ENCODE measurements around the gene PDIK1L.

Gene PDIK1L

DNA sequence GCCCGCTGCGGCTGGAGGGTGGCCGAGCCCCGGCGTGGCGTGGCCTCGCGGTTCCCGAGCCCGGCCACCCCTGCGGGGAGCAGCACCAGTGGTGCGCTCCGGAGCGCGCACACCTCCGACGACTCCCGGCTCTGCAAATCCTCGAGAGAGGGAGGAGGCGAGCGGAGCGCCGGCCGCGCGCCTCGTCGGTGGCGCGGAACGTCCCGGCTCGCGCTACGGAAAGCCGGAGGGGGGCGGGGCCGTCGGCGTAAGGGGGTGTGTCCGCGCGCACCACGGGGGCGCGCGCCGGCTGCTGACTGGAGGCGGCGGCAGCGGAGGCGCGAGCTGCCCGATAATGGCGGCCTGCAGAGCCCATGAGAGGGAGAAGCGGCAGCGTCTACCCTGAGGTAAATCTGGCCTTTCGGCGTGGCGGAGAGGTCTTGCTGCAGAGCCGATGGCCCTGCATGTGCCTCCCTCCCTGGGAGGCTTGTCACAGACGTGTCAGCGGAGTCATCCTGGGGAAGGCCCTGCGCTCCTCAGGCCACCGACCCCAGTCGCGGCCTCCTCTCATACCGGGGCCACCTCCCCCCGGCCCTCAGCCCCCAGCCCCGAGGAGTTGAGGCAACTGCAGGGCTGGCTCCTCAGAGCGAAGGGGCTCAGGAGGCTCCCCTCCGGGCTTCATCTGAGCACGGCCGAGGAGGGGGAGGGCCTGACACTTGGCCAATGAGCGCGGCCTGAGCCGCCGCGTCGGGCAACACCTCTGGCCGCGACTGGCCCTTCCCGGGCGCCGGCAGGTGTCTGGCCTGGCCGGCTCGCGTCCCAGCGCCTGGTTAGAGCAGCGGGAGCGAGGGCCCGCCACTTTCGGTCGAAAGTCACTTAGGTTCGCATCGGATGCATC is at the start of gene PDIK1L:
PDIK1L (plus strand) TSS at position 295 of the 877 bp plus-strand sequence. CDS start 2,485 bp downstream, outside the sequence.
- peak; percentile 93 for DNase-seq (ENCODE audit: low read depth)

- no peak for DNase-seq (ENCODE audit: low read depth)
These were observed 47.1 kb upstream of the PDIK1L start for GRCh38 chr1:26064553-26064952.

GRCh38 chr1:26066160-26066559 is 45.5 kb upstream of the PDIK1L start:
- DNase-seq (ENCODE audit: low read depth) = no peak

GRCh38 chr1:26066857-26067256 is 44.8 kb upstream of the PDIK1L start:
- DNase-seq (ENCODE audit: low read depth) = no peak

DNA sequence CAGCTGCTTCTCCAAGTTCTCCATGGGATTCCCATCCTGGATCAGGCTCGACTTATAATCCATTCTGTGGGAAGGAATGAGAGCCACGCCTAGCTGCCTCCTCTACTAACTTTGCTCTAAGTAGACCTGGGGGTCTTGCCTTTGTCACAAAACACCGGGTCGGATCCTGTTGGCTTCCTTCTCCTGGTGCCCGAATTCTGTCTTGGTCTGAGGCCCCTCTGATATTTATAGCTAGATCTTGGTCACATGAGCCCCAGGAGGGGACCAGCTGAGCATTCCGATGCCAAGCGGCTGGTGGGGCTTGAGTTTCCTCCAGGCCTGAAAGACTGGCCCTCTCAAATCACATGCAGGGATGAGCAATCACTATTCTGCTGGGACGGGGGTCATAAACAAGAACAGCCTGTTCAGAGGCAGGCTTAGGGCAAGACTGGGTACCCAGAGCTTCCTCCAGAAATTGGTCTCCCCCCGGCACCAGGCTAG is 44.2 kb upstream of the PDIK1L start, which contains the start of gene TRIM63:
TRIM63 (minus strand) TSS at position 199 of the 480 bp plus-strand sequence; CDS start at position 63, 136 bp downstream.
- no peak for DNase-seq (ENCODE audit: low read depth)

- no peak for DNase-seq (ENCODE audit: low read depth)
These were observed 41.7 kb upstream of the PDIK1L start for GRCh38 chr1:26069941-26070295.

- DNase-seq (ENCODE audit: low read depth) = no peak
These were observed 41.2 kb upstream of the PDIK1L start for GRCh38 chr1:26070296-26070962.

- no peak for DNase-seq (ENCODE audit: low read depth)
These were observed 40.7 kb upstream of the PDIK1L start for GRCh38 chr1:26070963-26071342.

GRCh38 chr1:26072305-26072704 is 39.3 kb upstream of the PDIK1L start:
- DNase-seq (ENCODE audit: low read depth) = no peak

- no peak for DNase-seq (ENCODE audit: low read depth)
These were observed 36.0 kb upstream of the PDIK1L start for GRCh38 chr1:26075421-26076144.

DNA sequence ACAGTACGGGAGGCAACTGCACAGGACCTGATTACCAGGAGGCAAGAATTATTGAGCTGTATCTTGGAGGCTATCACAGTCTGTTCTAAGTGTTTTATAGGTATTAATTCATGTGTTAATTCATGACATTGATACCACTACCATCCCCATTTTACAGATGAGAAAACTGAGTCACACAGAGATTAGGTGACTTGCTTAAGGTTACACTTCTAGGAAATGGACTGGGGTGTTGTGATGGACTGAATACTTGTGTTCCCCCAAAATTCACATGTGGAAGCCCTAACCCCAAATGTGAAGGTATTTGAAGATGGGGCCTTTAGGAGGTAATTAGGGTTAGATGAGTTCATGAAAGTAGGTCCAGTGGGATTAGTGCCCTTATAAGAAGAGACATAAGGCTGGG is 34.1 kb upstream of the PDIK1L start:
- no peak for DNase-seq (ENCODE audit: low read depth)

- no peak for DNase-seq (ENCODE audit: low read depth)
These were observed 33.1 kb upstream of the PDIK1L start for GRCh38 chr1:26078286-26079177.

DNA sequence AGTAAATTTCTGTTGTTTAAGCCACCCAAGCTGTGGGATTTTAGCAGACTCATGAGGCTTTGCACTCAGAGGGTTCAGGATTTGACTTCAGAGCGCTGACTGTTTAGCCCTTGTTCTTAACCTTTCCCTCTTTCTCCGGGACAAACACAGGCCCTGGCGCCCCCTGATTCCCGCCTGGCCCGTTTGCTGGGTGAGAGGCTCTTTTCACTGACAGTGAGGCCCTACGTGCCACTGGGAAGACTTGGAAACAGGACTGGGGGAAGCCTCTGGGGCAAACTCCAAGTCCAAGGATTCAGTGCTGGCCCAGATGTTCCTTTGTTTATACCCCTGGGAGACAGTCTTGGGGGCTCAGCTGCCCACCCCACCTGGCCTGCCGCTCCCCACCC is 32.5 kb upstream of the PDIK1L start:
- no peak for DNase-seq (ENCODE audit: low read depth)

DNA sequence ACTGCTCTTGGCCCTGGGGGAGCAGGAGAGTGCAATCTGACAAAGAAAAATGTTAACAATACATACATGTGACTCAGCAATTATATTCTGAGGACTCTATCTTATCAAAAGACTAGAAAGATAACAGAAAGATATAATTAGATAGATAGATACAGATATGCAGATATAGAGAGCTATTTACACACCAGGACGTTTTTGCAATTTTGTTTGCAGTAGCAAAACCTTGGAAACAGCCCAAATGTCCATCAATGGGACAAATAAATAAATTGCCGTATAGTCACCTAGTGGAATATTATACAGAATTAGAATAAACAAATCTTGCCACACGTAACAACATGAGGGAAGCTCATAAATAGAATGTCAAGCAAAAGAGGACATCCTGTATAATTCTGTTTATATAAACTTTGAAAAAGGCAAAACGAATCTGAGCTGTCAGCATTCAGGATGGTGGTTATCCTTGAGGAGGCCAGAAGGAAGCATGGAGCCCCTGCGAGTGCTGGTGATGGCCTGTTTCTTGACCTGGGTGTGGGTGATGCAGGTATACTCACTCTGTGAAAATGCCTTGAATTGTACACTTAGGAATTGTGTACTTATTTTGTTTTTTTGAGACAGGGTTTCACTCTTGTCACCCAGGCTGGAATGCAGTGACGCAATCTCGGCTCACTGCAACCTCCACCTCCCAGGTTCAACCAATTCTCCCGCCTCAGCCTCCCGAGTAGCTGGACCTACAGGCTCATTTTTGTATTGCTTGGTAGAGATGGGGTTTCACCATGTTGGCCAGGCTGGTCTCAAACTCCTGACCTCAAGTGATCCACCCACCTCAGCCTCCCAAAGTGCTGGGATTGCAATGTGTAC is 31.4 kb upstream of the PDIK1L start:
- DNase-seq (ENCODE audit: low read depth) = no peak

DNA sequence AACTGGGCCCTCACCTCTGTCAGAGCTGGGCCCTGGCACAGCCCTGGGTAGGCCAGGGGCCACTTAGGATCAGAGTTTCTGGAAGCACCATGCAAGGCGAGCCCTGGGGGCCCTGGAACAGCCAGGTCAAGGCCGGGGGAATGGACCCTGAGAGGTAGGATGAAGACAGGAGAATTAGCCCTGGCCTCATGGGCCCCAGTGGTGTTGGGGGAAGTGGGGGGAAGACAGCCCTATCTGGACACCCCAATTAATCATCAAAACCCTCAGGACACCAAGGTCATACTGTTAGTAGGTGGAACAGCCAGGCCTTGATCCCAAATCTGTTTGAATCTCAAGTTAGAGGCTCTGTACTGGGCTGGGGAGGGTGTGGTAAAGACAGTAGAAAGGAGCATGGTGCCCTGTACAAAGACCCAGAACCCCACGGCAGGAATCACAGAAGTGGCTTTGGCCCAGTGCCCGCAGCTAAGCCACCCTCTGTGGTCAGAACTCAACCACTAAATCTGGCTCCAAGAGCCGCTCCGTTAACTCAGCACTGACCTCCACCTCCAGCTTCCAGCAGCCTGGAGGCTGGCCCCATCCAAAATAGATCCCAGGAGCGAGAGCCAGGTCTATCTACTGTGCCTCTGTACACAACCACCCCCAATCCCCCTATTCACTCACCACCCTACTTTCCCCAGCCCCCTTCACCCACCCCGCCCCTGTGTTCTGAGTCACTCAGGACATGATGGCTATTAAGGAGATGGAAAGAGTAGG is 30.2 kb upstream of the PDIK1L start:
- DNase-seq (ENCODE audit: low read depth) = no peak

- DNase-seq (ENCODE audit: low read depth) = no peak
These were observed 29.6 kb upstream of the PDIK1L start for GRCh38 chr1:26082020-26082350.

DNA sequence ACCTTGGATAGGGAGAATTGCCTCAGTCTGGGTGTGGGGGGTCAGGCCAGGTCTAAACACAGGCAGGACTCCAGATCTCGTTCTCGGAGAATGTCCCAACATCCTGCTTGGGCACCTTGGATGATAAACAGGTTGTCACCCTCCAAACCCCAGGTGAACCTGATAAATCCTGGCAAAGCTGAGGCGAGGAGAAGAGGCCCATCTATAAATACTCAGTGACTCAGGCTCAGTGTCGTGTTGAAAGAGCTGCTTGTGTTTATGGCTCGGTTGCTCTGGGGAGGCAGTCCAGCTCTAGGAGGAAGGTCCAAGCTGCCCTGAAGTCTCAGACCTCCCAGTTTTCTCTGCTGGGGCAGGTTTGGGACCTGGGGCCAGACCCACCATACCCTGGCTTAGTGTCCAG is 28.4 kb upstream of the PDIK1L start:
- no peak for DNase-seq (ENCODE audit: low read depth)

DNA sequence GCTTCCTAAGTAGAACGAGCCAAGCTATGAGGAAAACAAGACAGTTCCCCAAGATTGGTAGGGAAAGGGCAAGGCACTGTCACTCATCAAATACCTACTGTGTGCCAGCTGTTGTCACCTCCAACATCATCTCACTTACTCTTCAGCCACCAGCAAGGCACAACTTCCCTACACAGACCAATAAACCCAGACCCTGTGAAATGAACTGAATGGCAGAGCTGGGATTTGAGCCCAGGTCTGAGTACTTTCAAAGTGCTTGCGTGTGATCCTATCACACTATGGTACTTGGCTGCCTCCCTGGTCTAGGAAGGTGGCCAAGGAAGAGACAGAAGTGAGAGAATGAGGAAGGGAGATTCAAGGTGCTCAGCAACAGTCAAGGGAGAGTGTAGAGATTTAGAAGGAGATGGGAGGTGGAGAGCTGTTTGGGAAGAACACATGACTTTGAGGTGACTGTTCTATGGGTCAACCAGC is 27.5 kb upstream of the PDIK1L start:
- DNase-seq (ENCODE audit: low read depth) = no peak

DNA sequence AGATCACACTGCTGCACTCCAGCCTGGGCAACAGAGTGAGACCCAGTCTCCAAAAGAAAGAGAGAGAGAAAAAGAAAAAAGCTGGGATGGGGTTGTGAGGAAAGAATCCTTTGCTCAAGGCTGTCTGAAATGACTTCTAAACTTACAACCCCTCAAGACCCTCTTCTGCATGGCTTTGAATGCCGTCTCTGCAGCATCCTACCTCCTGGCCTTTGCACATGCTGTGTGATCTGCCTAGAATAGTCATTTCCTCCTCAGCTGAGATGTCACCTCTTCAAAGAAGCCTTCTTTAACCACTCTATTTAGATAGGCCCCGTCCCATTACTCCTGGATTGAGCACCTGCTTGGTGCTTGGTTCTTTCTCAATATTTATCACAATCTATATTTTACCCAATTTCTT is 26.8 kb upstream of the PDIK1L start:
- DNase-seq (ENCODE audit: low read depth) = no peak

GRCh38 chr1:26089125-26089524 is 22.5 kb upstream of the PDIK1L start:
- no peak for DNase-seq (ENCODE audit: low read depth)

Data from activated T-helper 9 cell treated with anti-CD3 and anti-CD28 coated beads, Interleukin-2, amount 50 U/mL, for 16 hours (primary cell).